ENCODE data around the gene CCNA1. TPM values are rescaled to one million over a fixed set of nuclear protein-coding genes. Genes with fewer than 3 reads are reported as not detected.

The CCNA1 gene
- total RNA-seq = not detected

DNA sequence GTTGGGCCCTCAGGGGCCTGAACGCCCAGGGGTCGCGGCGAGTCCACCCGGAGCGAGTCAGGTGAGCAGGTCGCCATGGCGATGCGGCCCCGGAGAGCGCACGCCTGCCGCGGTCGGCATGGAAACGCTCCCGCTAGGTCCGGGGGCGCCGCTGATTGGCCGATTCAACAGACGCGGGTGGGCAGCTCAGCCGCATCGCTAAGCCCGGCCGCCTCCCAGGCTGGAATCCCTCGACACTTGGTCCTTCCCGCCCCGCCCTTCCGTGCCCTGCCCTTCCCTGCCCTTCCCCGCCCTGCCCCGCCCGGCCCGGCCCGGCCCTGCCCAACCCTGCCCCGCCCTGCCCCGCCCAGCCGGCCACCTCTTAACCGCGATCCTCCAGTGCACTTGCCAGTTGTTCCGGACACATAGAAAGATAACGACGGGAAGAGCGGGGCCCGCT is at the start of gene CCNA1:
TSS of gene CCNA1 (plus strand) at position 390 of the 439 bp plus-strand sequence. CDS start 562 bp downstream, outside the sequence.
- no peak for DNase-seq (ENCODE audit: low spot score in 2 of 2)
- intact Hi-C loops (cut with DNase I; ENCODE audit: low total_unique reads) = no loop called here
- TF ChIP-seq, protein P1, sequence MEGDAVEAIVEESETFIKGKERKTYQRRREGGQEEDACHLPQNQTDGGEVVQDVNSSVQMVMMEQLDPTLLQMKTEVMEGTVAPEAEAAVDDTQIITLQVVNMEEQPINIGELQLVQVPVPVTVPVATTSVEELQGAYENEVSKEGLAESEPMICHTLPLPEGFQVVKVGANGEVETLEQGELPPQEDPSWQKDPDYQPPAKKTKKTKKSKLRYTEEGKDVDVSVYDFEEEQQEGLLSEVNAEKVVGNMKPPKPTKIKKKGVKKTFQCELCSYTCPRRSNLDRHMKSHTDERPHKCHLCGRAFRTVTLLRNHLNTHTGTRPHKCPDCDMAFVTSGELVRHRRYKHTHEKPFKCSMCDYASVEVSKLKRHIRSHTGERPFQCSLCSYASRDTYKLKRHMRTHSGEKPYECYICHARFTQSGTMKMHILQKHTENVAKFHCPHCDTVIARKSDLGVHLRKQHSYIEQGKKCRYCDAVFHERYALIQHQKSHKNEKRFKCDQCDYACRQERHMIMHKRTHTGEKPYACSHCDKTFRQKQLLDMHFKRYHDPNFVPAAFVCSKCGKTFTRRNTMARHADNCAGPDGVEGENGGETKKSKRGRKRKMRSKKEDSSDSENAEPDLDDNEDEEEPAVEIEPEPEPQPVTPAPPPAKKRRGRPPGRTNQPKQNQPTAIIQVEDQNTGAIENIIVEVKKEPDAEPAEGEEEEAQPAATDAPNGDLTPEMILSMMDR (IDR thresholded peaks at IDR 0.05) = no peak
- H3K4me3 ChIP-seq (ENCODE audit: low read depth, poor library complexity, severe bottlenecking) = peak within 1 kb of the TSS; percentile 18
- WGBS, 2 donors = 4% methylated on average over 5 to 19 of the region's 46 CpGs

GRCh38 chr13:36385489-36385888 is 46.8 kb upstream of the CCNA1 start:
- no peak overlapping the region for H3K4me3 ChIP-seq (ENCODE audit: low read depth, poor library complexity, severe bottlenecking)
- no peak for DNase-seq (ENCODE audit: low spot score in 2 of 2)
- TF ChIP-seq, protein P1 (IDR thresholded peaks at IDR 0.05) = no peak
- TF ChIP-seq POLR2A (IDR thresholded peaks at IDR 0.05) = no peak
- 68 to 82% methylated on average over 1 of the region's 1 CpG for WGBS, 2 donors
- intact Hi-C loops (cut with DNase I; ENCODE audit: low total_unique reads) = no loop called here

DNA sequence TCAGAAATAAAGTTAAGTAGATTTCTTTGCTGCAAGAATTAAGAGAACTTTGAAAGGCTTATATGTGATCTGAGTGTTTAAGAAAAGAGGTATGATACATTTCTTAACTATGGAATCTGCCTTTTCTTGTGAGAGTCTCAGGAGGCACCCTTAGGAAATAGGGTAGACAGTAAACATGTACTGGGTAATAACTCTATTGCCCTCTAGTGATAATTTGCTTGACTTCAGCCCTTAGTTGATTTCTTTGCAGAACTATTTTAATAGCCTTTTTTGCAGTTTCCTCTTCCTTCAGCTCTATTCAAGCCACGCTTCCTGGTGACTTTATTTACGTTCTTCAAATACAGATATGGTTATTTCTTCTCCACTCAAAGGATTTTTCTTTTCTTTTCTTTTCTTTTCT is 37.0 kb upstream of the CCNA1 start:
- no peak overlapping the region for H3K4me3 ChIP-seq (ENCODE audit: low read depth, poor library complexity, severe bottlenecking)
- no peak for TF ChIP-seq POLR2A (IDR thresholded peaks at IDR 0.05)
- TF ChIP-seq, protein P1 (IDR thresholded peaks at IDR 0.05) = no peak
- DNase-seq (ENCODE audit: low spot score in 2 of 2) = no peak
- 42 to 53% methylated on average over 2 of the region's 2 CpGs for WGBS, 2 donors
- intact Hi-C loops (cut with DNase I; ENCODE audit: low total_unique reads) = no loop called here

DNA sequence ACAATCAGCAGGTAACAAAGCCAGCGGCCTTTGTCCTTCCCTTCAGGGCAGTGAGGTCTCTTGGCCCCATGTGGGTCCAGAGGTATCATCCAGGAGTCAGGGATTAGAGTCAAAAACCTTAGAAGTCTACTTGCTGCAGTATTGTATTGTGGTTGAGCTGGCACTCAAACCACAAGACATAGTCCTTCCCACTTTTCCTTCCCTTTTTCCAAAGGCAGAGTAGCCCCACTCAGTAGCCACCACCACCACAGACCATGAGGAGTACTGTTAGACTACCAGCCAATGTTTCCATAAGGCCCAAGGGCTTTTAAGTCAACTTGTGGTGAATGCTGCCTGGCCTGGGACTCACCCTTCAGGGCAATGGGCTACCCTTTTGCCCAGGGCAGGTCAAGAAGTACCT is 27.1 kb upstream of the CCNA1 start:
- no peak for TF ChIP-seq POLR2A (IDR thresholded peaks at IDR 0.05)
- TF ChIP-seq, protein P1 (IDR thresholded peaks at IDR 0.05) = no peak
- intact Hi-C loops (cut with DNase I; ENCODE audit: low total_unique reads) = no loop called here
- H3K4me3 ChIP-seq (ENCODE audit: low read depth, poor library complexity, severe bottlenecking) = no peak overlapping the region
- DNase-seq (ENCODE audit: low spot score in 2 of 2) = no peak
- 91 to 100% methylated on average over 1 of the region's 1 CpG for WGBS, 2 donors

GRCh38 chr13:36412736-36413135 is 19.6 kb upstream of the CCNA1 start:
- WGBS, 2 donors = 26 to 44% methylated on average over 1 of the region's 1 CpG

DNA sequence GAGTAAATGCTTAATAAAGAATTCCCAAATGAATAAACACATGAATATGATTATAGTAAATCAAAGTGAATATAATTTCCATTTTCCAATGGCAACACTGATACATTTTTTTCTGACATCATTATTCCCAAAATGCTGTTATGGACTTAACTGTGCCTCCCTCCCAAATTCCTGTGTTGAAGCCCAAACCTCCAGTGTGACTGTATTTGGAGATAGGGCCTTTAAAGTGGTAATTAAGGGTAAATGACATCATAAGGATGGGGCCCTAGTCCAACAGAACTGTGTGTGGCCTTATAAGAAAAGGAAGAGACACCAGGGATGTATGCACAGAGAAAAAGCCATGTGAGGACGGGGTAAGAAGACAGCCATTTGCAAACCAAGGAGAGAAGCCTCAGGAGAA is 19.1 kb upstream of the CCNA1 start:
- intact Hi-C loops (cut with DNase I; ENCODE audit: low total_unique reads) = no loop called here
- WGBS, 2 donors = 69 to 91% methylated on average over 1 of the region's 1 CpG
- DNase-seq (ENCODE audit: low spot score in 2 of 2) = no peak
- no peak for TF ChIP-seq POLR2A (IDR thresholded peaks at IDR 0.05)
- TF ChIP-seq, protein P1 (IDR thresholded peaks at IDR 0.05) = no peak
- H3K4me3 ChIP-seq (ENCODE audit: low read depth, poor library complexity, severe bottlenecking) = no peak overlapping the region

More at GRCh38 chr13:36412736-36413135, 19.6 kb upstream of the CCNA1 start:
- TF ChIP-seq, protein P1 (IDR thresholded peaks at IDR 0.05) = no peak
- no peak for TF ChIP-seq POLR2A (IDR thresholded peaks at IDR 0.05)
- H3K4me3 ChIP-seq (ENCODE audit: low read depth, poor library complexity, severe bottlenecking) = no peak overlapping the region
- intact Hi-C loops (cut with DNase I; ENCODE audit: low total_unique reads) = no loop called here
- DNase-seq (ENCODE audit: low spot score in 2 of 2) = no peak

Measured in lower leg skin (tissue), 4 donors.